HG02840 (cell line): ENCODE data around the gene PLEKHA6.

Experiments
- ATAC-seq: cut with Tn5 transposase; IDR thresholded peaks from one replicate; pipeline ENCODE4 v1.9.1; 2021; ENCODE audit warnings: mild to moderate bottlenecking, moderate library complexity, moderate number of reproducible peaks; ENCODE audit not compliant: unreplicated experiment, low FRiP score

The PLEKHA6 gene, protein sequence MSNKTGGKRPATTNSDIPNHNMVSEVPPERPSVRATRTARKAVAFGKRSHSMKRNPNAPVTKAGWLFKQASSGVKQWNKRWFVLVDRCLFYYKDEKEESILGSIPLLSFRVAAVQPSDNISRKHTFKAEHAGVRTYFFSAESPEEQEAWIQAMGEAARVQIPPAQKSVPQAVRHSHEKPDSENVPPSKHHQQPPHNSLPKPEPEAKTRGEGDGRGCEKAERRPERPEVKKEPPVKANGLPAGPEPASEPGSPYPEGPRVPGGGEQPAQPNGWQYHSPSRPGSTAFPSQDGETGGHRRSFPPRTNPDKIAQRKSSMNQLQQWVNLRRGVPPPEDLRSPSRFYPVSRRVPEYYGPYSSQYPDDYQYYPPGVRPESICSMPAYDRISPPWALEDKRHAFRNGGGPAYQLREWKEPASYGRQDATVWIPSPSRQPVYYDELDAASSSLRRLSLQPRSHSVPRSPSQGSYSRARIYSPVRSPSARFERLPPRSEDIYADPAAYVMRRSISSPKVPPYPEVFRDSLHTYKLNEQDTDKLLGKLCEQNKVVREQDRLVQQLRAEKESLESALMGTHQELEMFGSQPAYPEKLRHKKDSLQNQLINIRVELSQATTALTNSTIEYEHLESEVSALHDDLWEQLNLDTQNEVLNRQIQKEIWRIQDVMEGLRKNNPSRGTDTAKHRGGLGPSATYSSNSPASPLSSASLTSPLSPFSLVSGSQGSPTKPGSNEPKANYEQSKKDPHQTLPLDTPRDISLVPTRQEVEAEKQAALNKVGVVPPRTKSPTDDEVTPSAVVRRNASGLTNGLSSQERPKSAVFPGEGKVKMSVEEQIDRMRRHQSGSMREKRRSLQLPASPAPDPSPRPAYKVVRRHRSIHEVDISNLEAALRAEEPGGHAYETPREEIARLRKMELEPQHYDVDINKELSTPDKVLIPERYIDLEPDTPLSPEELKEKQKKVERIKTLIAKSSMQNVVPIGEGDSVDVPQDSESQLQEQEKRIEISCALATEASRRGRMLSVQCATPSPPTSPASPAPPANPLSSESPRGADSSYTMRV

GRCh38 chr1:204359474-204360255 lies at the start of gene PLEKHA6:
TSS of gene PLEKHA6 (minus strand) at chr1:204359929. CDS start at chr1:204273727, 86,202 bp downstream.
- ATAC-seq: no peak

- ATAC-seq: no peak
Observed at GRCh38 chr1:204409123-204409522, 49.4 kb upstream of the PLEKHA6 start.

- no peak for ATAC-seq
Observed at GRCh38 chr1:204408602-204409001, 48.9 kb upstream of the PLEKHA6 start.

- ATAC-seq: no peak
Observed at GRCh38 chr1:204408074-204408507, 48.4 kb upstream of the PLEKHA6 start.

- no peak for ATAC-seq
Observed at GRCh38 chr1:204407295-204407971, 47.7 kb upstream of the PLEKHA6 start.

- no peak for ATAC-seq
Observed at GRCh38 chr1:204406621-204407020, 46.9 kb upstream of the PLEKHA6 start.

GRCh38 chr1:204405988-204406387 lies 46.3 kb upstream of the PLEKHA6 start:
- no peak for ATAC-seq

DNA sequence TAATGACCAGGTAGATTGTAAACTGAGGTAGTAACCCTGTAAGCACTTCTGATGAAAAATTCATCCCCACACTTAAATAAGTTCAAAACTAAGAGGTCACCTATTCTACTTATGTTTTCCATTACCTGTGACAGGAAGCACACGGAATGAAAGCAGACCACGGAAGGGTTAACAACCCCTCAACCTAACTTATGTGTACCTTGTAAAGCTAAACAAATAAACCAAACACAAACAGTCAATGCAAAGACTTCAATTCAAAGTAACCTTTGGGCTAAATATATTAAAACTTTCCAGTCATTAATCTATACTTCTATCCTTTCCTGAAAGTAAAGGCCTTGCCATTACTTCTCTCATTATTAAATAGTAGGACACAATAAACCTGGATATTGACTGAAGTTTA lies 44.9 kb upstream of the PLEKHA6 start:
- no peak for ATAC-seq

DNA sequence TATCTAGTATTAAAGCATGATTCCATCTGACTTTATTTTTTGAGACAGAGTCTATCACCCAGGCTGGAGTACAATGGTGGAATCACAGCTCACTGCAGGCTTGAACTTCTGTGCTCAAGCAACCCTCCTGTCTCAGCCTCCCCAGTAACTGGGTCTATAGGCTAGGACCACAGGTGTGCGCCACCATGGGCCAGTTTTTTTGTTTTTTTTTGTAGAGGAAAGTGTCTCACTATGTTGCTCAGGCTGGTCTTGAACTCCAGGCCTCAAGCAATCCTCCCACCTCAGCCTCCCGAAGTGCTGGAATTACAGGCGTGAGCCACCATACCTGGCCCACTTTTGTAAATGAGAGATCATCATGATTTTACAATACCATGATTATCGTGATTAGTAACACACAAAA lies 42.7 kb upstream of the PLEKHA6 start:
- no peak for ATAC-seq

- no peak for ATAC-seq
Observed at GRCh38 chr1:204401730-204402129, 42.0 kb upstream of the PLEKHA6 start.

DNA sequence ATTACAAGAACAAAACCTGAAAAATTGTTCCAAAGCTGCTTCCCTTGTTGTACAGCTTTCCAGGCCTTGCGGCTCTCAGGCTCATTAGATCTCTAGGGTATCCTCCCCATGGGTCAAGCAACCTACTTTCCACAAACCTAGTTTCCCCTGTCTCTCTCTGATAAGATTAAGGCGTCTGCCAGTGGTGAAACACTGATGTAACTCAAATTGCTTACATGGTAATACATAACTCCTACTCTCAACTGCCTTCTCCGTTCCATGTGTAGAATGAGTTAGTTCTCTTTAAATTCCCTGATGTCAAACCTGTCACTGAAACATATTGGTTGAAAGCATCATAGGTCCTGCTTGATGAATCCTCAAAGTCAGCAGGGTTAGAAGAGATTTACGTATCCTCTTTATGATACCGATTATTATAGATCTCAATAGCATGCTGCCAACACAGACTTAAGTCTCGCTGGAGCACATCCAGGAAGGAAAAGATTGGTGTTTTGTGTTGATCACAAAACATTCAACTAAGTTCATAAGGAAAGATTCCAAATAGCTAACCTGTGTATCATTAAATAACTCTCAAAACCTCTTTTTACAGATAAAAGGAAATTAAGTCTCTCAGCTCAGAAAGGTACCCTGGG lies 41.3 kb upstream of the PLEKHA6 start:
- ATAC-seq: no peak

DNA sequence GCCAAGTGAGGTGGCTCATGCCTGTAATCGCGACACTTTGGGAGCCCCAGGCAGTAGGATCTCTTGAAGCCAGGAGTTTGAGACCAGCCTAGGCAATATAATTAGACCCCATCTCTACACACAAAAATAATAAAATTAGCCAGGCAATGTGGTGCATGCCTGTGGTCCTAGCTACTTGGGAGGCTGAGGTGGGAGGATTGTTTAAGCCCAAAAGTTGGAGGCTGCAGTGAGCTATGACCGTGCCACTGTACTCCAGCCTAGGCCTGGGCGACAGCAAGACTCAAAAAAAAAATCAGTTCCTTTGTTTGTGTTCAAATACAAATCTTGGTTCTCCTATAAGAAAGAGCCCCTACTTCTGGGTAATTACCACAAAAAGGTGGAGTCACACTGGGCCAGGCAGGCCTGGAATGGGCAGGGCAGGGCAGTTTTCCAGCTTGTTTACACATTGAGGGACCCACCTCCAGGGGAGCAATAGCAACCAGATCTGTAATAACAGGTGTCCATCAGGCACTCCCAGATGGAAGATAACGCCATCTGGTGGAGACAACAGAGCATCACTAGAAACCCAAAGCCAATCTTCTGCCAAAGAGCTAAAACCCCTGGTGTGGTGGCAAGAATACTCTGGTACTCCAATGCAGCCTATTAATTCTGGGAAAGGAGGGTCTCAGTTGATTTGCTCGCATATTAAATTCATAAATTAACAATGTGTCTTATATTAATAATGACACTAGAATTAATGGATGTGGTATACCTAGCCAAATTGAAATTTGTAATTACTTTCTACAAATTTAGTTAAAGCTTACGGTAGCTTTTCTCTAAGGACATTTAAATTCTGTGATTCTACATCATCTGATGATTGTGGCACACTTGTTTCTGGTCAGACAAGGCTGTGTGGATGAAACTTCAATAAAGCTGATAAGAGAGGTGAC lies 38.7 kb upstream of the PLEKHA6 start:
- ATAC-seq: no peak

DNA sequence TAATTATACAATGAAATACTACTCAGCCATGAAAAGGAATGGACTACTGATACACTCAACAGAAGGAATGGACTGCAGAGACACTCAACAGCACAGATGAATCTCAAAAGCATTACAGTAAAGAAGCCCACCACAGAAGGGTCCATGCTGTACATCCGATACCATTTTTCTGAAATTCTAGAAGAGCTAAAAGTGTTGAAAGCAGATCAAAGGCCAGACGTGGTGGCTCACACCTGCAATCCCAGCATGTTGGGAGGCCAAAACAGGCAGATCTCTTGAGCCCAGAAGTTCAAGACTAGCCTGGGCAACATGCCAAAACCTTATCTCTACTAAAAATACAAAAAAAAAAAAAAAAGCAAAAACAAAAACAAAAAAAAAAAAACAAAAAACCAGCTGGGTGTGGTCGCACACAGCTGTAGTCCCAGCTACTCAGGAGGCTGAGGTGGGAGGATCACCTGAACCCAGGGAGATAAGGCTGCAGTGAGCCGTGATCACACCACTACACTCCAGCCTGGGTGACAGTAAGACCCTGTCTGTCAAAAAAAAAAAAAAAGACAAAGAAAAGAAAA lies 36.4 kb upstream of the PLEKHA6 start:
- ATAC-seq: no peak

DNA sequence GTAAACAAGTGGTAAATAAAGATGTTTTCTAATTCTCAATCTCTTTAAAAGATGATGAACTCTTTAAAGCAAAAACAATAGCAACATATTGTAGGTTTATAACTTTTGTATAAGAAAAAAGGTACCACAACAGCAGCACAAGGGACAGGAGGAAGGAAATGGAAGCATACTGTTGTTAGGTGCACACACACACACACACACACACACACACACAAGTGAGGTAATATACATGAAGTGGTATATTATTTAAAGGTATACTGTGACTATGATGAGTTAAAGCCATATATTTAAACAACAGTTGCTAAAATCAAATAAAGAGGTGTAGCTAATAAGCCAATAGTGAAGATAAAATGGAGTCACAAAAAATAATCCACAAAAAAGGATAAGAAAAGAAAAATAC lies 31.9 kb upstream of the PLEKHA6 start:
- no peak for ATAC-seq

GRCh38 chr1:204390751-204391466 lies 31.2 kb upstream of the PLEKHA6 start:
- no peak for ATAC-seq

GRCh38 chr1:204385727-204386126 lies 26.0 kb upstream of the PLEKHA6 start:
- no peak for ATAC-seq

DNA sequence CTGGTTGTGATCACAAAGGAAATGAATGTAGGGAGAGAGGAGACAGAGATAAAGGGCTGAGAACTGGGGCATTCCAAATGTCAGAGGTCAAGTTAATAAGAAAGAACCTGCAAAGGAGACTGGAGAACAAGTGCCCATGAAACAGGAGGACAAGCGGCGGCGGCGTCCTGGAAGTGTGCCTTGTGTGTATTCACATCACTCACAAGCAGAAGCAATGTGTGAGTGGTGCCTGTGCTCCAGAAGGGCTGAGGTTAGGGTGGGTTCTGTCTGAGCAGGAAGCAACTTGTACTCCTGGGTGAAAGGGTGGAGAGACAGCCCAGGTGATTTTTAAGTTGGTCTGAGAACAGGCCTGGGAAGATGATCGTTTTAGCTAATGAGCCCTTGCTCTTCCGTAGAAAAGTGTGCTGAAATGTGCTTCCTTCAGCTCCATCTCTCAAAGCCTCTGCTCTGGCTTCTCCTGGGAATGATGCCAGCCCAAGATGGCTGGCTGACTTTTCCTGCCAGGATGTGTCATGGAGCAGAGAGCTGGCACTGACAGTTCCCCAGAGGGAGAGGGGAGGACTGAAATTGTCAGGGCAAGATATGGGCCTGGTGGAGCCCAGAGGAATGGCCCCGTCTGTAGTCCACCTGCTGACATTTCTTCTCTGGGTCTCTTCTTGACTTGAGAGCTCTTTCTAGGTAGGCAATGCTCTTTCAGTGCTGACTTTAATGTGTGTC lies 25.1 kb upstream of the PLEKHA6 start:
- ATAC-seq: no peak
